ENCODE results near the gene NCAM2.
A peak's percentile ranks its signal among the peaks of the same experiment; 100 is the strongest.

Gene NCAM2

DNA sequence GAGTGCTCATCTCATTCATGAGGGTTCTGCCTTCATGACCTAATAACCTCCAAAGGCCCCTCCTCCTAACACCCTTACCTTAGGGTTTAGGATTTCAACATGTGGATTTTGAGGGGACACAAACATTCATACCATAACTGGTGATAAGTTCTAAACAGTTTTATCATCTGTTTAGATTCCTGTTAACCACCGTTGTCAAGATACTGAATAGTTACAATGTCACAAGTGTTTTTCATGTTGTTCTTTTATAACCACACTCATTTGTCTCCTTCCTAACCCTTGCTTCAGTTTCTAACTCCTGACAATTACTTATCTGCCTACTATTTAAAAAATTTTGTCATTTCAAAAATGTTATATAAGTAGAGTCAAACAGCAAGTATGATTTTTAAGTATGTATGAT lies 86.0 kb downstream of the NCAM2 start:
- Histone ChIP-seq H3K27me3 (ENCODE audit: insufficient read depth, low read length, poor library complexity, severe bottlenecking) (no peaks in the 10 kb centered on the region), H2AFZ (ENCODE audit: low read length) (peak overlapping the region; percentile 70; the same call in 1 of the 2 replicates), H3K9me3 (ENCODE audit: insufficient read depth, low read depth, low read length) (no peaks in the 10 kb centered on the region), H4K20me1 (ENCODE audit: insufficient read depth, low read length, poor library complexity, severe bottlenecking) (no peaks in the 10 kb centered on the region), H3K4me2 (ENCODE audit: low read depth, low read length, poor library complexity, severe bottlenecking) (no peak overlapping the region), H3F3A (ENCODE audit: low read depth) (no peaks in the 10 kb centered on the region), H3K9ac (ENCODE audit: low read depth, low read length, poor library complexity, severe bottlenecking) (no peak overlapping the region), H3K36me3 (ENCODE audit: insufficient read depth, low read length) (no peaks in the 10 kb centered on the region), H3K9me2 (replicated peaks; ENCODE audit: low read depth, low read length) (no peaks in the 10 kb centered on the region), H3K4me3 (ENCODE audit: low read length, poor library complexity, severe bottlenecking) (no peak overlapping the region), H3K4me1 (ENCODE audit: insufficient read depth, low read length, poor library complexity, severe bottlenecking) (no peaks in the 10 kb centered on the region), H3K79me2 (ENCODE audit: insufficient read depth, low read length) (no peaks in the 10 kb centered on the region)
- no peak for TF ChIP-seq EZH2phosphoT487 (IDR thresholded peaks at IDR 0.05; ENCODE audit: borderline replicate concordance)
- TF ChIP-seq, protein P1, sequence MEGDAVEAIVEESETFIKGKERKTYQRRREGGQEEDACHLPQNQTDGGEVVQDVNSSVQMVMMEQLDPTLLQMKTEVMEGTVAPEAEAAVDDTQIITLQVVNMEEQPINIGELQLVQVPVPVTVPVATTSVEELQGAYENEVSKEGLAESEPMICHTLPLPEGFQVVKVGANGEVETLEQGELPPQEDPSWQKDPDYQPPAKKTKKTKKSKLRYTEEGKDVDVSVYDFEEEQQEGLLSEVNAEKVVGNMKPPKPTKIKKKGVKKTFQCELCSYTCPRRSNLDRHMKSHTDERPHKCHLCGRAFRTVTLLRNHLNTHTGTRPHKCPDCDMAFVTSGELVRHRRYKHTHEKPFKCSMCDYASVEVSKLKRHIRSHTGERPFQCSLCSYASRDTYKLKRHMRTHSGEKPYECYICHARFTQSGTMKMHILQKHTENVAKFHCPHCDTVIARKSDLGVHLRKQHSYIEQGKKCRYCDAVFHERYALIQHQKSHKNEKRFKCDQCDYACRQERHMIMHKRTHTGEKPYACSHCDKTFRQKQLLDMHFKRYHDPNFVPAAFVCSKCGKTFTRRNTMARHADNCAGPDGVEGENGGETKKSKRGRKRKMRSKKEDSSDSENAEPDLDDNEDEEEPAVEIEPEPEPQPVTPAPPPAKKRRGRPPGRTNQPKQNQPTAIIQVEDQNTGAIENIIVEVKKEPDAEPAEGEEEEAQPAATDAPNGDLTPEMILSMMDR (conservative IDR thresholded peaks at IDR 0.05; ENCODE audit: low read length), result no peak

DNA sequence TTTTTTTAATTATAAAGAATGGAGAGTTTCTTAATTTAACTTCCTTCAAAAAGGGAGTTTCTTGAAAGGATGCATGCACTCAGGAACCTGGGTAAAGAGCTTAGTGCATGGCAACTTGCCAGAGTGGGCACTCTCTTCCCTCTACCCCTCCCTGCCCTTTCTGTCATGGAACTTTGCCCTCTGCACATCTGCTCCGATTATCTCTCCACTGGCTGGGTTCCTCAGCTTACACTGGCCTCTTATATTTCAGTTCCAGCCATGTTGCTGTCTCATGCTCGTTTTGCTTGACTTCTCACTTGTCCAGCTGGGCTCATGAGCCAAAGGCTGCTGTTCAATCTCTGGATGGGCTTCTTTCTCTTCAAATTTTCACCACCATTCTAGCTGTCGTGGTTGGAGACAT lies 87.0 kb downstream of the NCAM2 start:
- Histone ChIP-seq H3K27me3 (ENCODE audit: insufficient read depth, low read length, poor library complexity, severe bottlenecking) (no peaks in the 10 kb centered on the region), H3K4me2 (ENCODE audit: low read depth, low read length, poor library complexity, severe bottlenecking) (no peak overlapping the region), H3K4me3 (ENCODE audit: low read length, poor library complexity, severe bottlenecking) (no peak overlapping the region), H3K79me2 (ENCODE audit: insufficient read depth, low read length) (no peaks in the 10 kb centered on the region), H3K36me3 (ENCODE audit: insufficient read depth, low read length) (no peaks in the 10 kb centered on the region), H4K20me1 (ENCODE audit: insufficient read depth, low read length, poor library complexity, severe bottlenecking) (no peaks in the 10 kb centered on the region), H3K9me2 (replicated peaks; ENCODE audit: low read depth, low read length) (no peaks in the 10 kb centered on the region), H3K9me3 (ENCODE audit: insufficient read depth, low read depth, low read length) (no peaks in the 10 kb centered on the region), H3K9ac (ENCODE audit: low read depth, low read length, poor library complexity, severe bottlenecking) (no peak overlapping the region), H3K4me1 (ENCODE audit: insufficient read depth, low read length, poor library complexity, severe bottlenecking) (no peaks in the 10 kb centered on the region), H2AFZ (ENCODE audit: low read length) (no peak overlapping the region), H3F3A (ENCODE audit: low read depth) (no peaks in the 10 kb centered on the region)
- TF ChIP-seq EZH2phosphoT487 (IDR thresholded peaks at IDR 0.05; ENCODE audit: borderline replicate concordance), result no peak
- TF ChIP-seq, protein P1 (conservative IDR thresholded peaks at IDR 0.05; ENCODE audit: low read length), result no peak

DNA sequence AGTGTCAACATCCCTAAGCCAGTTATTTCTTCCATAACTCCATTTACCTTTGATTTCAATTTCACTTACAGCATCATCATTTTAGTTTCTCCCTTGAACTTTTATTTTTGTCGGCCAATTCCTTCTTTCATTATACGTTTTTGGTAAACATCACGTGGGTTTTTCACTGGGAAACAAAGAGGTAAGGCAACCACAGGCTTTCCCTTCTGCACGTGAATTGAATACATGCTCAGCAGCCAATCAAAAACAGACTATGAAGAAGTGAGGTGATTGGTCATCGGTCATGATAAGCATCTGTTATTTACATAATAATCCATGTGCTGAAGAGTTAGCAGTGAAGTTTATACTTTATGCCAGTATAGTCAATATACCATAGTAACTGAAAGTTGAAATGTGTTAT lies 98.7 kb downstream of the NCAM2 start:
- Histone ChIP-seq H3K4me3 (ENCODE audit: low read length, poor library complexity, severe bottlenecking) (no peak overlapping the region), H3K79me2 (ENCODE audit: insufficient read depth, low read length) (no peaks in the 10 kb centered on the region), H3K9me2 (replicated peaks; ENCODE audit: low read depth, low read length) (no peaks in the 10 kb centered on the region), H3K9me3 (ENCODE audit: insufficient read depth, low read depth, low read length) (no peaks in the 10 kb centered on the region), H3K4me2 (ENCODE audit: low read depth, low read length, poor library complexity, severe bottlenecking) (no peak overlapping the region), H3K9ac (ENCODE audit: low read depth, low read length, poor library complexity, severe bottlenecking) (no peak overlapping the region), H3K36me3 (ENCODE audit: insufficient read depth, low read length) (no peaks in the 10 kb centered on the region), H3K4me1 (ENCODE audit: insufficient read depth, low read length, poor library complexity, severe bottlenecking) (no peaks in the 10 kb centered on the region), H3K27me3 (ENCODE audit: insufficient read depth, low read length, poor library complexity, severe bottlenecking) (no peaks in the 10 kb centered on the region), H2AFZ (ENCODE audit: low read length) (no peak overlapping the region; the same call in 1 of the 2 replicates), H3F3A (ENCODE audit: low read depth) (no peaks in the 10 kb centered on the region), H4K20me1 (ENCODE audit: insufficient read depth, low read length, poor library complexity, severe bottlenecking) (no peaks in the 10 kb centered on the region)
- TF ChIP-seq, protein P1 (conservative IDR thresholded peaks at IDR 0.05; ENCODE audit: low read length), result no peak
- TF ChIP-seq EZH2phosphoT487 (IDR thresholded peaks at IDR 0.05; ENCODE audit: borderline replicate concordance), result no peak

All from Loucy (cell line).